ENCODE measurements around the gene CCDC88B.

Gene CCDC88B

GRCh38 chr11:64382047-64382446 is 42.0 kb downstream of the CCDC88B start:
- no peak for TF ChIP-seq CTCF (IDR thresholded peaks at IDR 0.05; ENCODE audit: extremely low read depth, missing control alignments)
- DNase-seq (ENCODE audit: low spot score): no peak

- DNase-seq (ENCODE audit: low spot score): no peak
- no peak for TF ChIP-seq CTCF (IDR thresholded peaks at IDR 0.05; ENCODE audit: extremely low read depth, missing control alignments)
Measured at GRCh38 chr11:64382586-64382985, 42.6 kb downstream of the CCDC88B start.

- TF ChIP-seq CTCF (IDR thresholded peaks at IDR 0.05; ENCODE audit: extremely low read depth, missing control alignments): no peak
- DNase-seq (ENCODE audit: low spot score): no peak
Measured at GRCh38 chr11:64383580-64383979, 43.6 kb downstream of the CCDC88B start.

GRCh38 chr11:64384028-64384737 is 44.2 kb downstream of the CCDC88B start:
- DNase-seq (ENCODE audit: low spot score): no peak
- TF ChIP-seq CTCF (IDR thresholded peaks at IDR 0.05; ENCODE audit: extremely low read depth, missing control alignments): no peak

GRCh38 chr11:64384981-64385944 is 45.3 kb downstream of the CCDC88B start:
- no peak for DNase-seq (ENCODE audit: low spot score)
- no peak for TF ChIP-seq CTCF (IDR thresholded peaks at IDR 0.05; ENCODE audit: extremely low read depth, missing control alignments)

GRCh38 chr11:64385945-64386704 is 46.1 kb downstream of the CCDC88B start:
- DNase-seq (ENCODE audit: low spot score): no peak
- TF ChIP-seq CTCF (IDR thresholded peaks at IDR 0.05; ENCODE audit: extremely low read depth, missing control alignments): no peak

Data from GM20000 (cell line).